Measurements from ENCODE around the gene CD320.
"Not testable (repeated sequence)": the region's sequence is repeated elsewhere in the genome, so short reads cannot be mapped to it uniquely, and the experiment has no call there.

Gene CD320

DNA sequence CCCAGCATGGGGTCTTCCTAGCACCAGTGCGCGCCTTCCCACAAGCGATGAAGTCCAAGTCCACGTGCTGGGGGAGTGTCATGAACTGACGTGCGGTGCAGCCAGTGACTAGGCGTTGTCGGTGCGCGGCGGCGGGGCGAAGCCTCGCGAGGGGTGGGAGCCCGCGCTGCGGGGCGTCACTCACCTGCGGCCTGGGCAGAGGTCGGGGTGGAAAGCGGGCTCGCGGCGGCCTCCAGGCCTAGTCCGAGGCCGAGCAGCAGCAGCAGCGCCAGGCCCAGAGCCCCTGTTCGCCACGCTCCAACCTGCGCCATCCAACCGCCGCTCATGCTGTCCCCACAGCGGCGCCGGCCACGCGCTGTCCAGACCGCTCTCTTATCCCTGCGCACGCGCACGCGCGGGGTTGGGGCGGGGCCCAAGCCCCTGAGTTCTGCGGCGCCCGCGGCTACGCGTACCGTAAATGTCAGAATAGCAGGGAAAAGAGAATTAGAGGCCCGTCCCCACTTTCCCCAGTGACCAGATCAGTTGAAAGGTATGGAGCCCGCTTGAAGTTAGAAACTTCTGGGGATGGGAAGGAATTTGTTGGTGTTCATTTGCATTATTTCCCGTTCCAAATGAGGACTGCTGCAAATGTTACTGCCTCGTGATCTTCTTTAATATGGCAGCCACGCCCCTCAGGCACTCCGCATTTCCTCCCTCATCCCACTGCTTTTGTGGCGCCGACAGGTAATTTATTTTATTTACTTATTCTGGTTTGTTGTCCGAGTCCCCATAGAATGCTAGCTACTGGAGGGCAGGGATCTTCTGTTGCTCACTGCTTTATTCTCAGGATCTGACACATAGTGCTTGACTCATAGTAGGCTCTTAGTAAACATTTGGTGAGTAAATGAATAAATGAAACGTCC is at the start of gene CD320:
CD320 (minus strand) TSS at position 394 of the 902 bp plus-strand sequence; CDS start at position 326, 68 bp downstream.
- peak; percentile 94 for DNase-seq

DNA sequence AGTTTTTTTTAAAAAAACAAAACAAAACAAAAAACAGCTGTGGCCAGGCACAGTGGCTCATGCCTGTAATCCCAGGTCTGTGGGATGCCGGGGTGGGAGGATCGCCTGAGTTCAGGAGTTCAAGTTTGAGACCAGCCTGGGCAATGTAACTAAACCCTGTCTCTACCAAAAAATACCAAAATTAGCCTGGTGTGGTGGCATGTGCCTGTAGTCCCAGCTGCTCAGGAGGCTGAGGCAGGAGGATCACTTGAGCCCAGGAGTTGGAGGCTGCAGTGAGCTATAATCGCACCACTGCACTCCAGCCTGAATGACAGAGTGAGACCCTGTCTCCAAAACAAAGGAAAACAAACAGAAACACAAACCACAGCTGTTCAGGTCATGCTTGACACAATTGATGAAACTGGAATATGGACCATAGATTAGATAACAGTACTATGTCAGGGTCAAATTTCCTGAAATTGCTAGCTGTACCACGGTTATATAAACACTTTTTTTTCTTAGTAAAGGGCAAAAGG is 48.9 kb upstream of the CD320 start:
- DNase-seq, result no peak

DNA sequence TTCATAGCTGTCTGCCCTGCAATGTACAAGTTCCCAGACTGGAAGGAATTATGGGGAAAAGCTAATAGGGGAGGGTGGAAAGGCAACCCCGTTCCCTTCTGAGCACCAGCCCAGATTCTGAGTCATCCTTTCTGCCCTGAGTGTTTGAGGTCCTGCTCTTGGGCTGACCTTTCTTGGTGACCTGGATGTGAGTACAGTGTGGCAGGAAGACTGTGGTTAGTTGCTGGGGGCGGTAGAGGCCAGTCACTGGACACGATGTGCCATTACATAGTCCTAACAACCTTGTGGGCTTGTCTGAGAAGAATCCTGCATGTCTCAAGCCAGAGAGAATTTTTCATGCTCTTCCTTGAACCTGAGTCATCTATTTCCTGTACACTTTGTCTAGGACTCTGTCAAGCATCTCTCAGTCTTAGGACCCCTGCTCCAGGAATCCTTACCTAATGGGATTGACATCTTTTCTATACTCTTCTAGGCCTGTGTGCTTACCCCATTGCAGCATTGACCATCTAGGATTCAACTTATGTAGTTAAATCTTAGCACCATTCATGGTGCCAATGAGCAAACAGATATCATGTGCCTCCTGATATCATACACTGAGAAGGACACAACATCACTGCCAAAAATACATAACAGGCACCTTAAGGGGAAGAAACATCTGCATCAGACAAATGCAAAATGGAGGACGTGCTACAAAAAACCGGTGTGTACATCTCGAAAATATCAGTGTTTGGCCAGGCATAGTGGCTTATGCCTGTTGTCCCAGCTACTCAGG is 47.7 kb upstream of the CD320 start:
- DNase-seq, result no peak

DNA sequence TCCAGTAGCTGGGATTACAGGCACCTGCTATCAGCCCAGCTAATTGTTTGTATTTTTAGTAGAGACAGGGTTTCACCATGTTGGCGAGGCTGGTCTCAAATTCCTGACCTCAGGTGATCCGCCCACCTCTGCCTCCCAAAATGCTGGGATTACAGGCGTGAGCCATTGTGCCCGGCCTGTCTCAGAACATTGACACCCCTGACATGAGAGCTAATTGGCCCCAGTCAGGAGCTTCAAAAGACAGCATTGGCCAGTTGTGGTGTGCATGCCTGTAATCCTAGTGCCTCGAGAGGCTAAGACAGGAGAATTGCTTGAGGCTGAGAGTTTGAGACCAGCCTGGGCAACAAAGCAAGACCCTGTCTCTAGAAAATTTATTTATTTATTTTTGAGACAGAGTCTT is 44.7 kb upstream of the CD320 start:
- DNase-seq, result not testable (repeated sequence)

DNA sequence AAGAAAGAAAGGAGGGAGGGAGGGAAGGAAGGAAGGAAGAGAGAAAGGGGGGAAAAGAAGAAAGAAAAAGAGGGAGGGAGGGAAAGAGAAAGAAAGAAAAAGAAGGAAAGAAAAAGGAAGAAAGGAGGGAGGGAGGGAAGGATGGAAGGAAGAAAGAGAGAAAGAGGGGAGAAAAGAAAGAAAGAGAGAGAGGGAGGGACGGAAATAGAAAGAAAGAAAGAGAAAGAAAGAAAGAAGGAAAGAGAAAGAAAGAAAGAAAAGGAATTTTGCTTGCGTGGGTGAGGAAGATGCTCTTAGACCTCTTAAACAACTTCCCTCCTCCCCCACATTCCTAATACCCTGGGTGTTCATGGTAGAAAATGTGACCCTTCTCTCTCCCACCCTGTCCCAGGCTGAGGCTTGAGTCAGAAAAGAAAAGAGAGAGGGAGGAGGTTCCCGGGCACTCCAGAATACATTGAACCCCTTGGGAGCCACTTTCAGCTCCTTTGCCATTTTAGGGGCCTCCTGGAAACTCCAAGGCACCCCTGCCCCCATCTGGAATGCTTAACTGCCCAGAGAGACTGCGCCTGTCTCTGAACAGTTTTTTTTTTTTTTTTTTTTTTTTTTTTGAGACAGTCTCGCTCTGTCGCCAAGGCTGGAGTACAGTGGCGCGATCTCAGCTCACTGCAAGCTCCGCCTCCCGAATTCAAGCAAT is 44.1 kb upstream of the CD320 start:
- DNase-seq, result no peak

DNA sequence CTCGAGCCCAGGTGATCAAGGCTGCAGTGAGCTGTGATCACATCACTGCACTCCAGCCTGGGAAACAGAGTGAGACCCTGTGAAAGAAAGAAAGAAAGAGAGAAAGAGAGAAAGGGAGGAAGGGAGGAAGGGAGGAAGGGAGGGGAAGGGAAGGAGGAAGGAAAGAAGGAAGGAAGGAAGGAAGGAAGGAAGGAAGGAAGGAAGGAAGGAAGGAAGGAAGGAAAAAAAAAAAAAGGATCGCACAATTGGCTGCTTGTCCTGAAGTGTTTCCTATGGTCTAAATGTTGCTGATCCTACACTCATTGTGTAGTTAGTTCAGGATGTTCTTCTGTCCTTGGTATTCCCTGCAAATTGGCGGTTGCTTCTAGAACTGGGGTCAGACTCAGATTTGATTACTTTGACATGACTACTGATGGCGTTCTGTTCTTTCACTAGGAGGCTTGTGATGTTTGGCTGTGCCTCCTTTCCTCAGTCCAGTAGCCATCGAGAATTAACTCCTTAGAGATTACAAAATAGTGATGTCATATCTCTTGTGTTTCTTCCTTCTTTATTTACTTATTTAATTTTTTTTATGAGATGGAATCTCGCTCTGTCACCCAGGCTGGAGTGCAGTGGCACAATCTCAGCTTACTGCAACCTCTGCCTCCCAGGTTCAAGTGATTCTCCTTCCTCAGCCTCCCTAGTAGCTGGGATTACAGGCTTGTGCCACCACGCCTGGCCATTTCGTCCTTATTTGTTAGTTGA is 41.6 kb upstream of the CD320 start:
- not testable (repeated sequence) for DNase-seq

DNA sequence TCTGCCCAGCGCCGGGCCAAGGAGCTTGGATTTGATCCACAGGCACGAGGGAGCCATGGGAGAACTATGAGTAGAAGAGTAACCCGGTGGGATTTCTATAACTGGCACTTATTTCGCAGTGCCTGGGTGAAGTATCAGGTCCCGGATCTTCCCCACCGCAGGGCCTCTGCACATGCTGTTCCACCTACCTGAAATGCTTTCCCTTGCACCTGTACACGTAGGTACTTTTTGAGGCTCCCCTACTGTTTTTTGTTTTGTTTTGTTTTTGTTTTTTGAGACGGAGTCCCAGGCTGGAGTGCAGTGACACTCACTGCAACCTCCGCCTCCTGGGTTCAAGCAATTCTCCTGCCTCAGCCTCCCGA is 35.3 kb upstream of the CD320 start:
- no peak for DNase-seq

DNA sequence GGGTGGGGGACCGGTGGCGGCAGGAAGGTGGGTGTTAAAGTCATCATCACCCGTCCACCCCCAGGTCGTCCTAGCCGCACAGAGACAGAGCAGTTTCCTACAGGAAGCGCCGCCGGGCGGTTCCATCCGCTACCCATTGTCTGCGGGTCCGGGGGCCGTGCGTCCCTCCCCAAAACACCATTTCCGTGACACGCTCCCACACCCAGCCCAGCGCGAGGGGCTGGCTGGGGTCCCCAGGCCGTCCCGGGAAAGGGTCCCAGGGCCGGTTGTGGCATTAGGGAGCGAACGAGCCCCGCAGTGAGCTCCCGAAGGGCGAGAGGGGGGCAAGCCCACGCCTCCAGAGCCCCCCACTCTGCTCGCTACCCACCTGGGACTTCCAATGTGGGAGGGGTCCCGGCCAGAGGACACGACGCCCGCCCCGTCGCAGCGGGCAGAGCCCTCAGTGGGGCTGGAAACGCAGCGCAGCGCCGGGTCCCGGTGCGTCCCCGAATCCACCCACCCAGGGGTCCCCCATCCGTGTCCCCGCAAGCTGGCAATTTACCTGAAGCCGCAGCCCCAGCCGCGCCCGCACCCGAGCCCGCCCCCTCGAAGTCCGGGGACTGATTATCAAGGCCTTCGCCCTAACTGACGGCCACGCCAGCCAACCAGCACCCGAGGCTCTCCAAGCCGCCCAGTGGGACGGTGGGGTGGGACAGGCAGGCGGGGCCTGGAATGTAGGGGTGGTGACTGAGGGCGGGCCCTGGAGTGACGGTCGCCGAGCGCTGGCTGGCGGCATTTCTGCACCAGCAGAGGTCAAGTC is 34.7 kb upstream of the CD320 start, which contains the start of gene KANK3:
KANK3 (minus strand) TSS at position 579 of the 799 bp plus-strand sequence. CDS start 5,434 bp downstream, outside the sequence.
- DNase-seq, result peak; percentile 22

DNA sequence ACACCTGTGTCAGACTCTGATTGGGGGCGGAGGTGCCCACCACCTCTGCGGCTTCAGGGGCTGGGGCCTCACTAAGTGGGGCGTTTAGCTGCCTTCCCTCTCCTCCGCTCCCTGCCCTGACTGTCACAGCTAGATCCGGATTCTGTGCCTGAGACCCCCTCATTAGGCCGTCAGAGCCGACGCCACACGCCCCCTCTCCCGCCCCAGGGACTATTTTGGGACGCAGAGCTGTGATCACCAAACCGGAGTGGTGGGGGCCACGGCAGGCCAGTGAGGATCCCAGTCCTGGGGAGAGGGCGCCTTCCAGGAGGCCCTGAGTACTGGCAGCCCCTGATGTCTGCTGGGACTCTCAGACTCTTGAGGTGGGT is 34.1 kb upstream of the CD320 start:
- no peak for DNase-seq

DNA sequence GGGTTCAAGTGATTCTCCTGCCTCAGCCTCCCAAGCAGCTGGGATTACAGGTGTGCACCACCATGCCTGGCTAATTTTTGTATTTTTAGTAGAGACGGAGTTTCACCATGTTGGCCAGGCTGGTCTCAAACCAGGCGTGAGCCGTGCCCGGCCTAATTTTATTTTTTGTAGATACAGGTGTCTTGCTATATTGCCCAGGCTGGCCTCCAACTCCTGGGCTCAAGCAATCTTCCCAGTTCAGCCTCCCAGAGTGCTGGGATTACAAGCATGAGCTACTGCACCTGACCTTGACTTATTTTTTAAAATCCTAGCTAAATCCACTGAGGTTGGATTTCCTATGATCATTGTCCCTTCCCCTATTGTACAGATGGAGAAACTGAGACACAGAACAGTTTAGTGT is 33.3 kb upstream of the CD320 start:
- not testable (repeated sequence) for DNase-seq

DNA sequence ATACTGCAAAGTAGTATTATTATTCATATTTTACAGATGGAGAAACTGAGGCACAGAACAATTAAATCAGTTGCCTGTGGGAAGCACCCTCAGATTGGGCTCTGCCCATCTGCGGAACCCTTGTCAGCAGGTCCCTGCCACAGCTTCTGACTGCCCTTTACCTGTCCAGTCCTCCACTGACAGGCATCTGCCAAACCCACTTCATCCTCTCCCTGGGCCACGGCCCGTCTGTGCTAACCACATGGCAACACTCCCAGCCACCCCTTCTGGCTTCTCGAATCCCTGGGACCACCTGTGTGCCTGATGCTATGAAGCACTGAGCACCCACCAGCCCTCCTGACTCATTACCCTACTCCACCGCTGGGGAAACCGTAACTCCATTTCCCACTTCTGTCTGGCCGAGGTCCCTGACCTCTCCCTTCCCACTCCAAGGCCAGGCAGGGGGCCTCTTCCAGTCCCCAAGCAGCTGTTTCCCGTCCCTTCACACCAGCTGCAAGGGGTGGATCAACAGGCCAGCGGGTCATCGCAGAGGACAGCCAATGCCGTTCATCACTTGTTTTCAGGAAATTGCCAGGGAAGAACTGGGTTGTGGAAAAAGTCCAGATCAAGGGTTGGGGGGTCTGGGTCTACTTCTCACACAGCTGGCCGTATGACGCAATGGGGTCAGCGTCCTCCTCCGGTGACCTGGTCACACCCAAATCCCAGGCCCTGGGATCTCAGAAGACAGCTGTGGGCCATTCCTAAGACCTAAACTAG is 32.4 kb upstream of the CD320 start:
- DNase-seq, result no peak

DNA sequence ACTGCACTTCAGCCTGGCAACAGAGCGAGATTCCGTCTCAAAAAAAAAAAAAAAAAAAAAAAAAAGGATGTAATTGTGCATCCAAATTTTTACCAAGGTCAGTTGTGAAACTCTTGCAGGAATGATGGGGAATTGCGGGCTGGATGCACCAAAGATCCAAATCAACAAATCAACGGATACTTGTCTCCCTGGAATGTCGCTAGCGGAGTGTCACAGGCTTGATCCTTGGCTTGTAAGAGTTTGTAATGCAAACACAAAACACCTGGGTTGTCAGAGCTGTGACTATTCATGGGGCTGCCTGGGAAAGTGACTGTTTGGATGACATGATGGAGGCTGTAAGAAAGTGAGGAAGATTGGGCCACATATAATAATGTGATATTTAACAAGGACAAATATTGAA is 30.7 kb upstream of the CD320 start:
- DNase-seq, result no peak

DNA sequence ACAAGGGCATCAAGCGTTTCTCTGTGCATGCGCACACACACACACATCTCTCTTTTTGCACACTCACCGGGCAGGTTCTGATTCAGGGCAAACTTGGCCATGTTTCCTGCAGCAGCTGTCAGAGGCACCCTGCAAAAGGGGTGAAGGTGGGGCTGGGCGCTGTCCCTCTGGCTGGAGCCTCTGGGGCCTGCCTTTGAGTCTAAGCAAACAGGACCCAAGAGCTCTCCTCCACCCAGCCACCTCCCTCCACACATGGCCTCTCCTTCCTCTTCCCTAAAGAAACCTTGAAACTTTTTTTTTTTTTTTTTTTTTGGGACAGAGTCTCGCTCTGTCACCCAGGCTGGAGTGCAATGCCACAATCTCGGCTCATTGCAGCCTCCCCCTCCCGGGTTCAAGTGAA is 29.6 kb upstream of the CD320 start:
- no peak for DNase-seq

DNA sequence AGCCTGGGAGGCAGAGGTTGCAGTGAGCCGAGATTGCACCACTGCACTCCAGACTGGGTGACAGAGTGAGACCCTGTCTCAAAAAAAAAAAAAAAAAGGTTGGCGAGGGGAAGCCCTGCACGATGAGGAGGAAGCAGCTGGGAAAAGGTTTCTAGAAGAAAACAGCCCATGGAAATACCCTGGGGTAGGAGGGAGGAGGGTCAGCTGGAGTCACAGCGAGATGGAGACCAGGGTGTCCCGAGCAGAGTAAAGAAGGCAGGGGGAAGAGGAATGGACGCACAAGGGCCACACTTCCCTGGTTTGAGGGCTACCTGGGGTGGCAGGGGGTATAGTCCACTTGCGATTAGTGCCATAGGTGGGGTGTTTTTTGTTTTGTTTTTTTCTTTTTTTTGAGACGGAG is 28.5 kb upstream of the CD320 start:
- DNase-seq, result no peak

DNA sequence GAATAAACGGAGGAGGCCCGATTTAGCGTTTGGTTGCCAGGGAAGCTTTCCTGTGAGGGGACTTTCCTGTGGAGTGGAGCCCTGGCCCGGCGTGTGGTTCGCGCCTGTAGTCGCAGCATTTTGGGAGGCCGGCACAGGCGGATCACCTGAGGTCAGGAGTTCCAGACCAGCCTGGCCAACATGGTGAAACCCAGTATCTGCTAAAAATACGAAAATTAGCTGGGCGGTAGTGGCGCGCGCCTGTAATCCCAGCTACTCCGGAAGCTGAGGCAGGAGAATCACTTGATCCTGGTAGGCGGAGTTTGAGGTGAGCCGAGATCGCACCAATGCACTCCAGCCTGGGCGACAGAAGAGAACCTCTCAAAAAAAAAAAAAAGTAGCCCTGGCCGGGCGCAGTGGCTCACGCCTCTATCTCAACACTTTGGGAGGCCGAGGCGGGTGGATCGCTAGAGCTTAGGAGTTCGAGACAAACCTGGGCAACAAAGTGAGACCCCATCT is 28.0 kb upstream of the CD320 start:
- DNase-seq, result no peak

DNA sequence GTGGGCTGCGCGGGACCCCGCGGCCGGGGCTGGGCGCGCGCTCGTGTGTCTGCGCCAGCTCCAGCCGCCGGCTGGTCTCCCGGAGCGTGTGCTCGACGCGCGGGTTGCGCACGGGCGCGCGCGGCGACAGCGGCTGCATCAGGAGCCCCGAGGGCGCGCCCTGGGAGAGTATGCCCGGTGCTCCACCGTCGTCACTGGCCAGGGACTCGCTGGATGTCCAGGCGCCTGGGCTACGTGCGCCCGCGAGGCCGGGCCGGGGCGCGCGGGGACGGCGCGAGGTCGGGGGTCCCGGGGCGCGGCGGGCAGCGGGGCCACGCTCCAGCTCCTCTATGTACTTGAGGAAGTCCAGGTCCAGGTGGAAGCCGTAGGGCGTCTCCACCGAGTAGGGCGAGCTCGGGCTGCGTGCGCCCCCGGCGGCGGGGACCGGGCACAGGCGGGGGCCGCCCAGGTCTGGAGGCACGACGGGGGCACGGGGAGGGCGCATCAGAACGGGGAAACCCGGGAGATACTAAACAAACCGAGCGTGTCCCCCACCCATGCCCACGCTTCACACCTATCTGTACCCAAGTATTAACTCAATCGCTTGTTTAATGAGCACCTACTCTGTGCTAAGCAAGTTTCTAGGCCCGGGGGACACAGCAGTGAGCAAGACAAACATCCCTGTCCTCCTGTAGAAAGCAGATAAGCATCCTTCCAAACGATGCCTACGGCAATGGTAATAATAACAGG is 27.3 kb upstream of the CD320 start:
- DNase-seq, result no peak

DNA sequence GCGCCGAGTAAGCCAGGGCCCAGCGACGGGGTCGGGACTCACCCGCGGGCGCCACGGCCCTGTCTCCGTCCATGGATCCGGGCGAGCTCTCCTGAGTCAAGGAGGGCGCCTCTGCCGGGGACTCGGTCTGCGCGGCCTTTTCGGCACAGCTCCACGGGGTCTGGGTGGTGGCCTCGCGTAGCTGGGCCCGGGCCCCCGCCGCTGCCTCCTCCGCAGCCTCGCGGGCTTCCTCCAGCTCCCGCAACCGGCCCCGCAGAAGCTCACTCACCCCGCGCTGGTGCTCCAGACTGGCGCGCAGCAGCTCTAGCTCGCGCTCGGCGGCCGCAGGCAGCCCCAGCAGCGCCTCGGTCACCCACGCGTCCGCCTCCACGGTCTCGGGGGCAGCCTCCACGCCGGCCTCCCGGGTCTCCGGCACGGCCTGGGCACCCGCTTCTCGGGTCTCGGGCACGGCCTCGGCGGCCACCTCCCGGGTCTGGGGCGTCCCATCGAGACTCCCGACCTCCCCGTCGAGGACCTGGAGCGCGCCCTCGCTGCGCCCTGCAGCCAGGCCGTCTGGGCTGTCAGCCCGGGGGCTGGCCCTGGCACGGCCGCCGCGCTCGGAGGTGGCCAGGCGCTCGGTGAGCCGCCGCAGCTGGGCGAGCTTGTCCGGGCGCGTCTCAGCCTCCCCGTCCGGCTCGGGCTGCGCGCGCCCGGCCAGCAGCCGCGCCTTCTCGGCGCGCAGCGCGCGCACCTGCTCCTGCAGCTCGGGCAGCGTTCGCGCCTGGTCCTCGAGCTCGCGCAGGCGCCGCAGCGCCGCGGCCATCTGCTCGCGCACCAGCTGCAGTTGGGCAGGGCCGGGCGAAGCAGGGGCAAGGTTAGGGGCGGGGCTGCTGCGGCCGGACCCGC is 26.5 kb upstream of the CD320 start:
- DNase-seq, result peak; percentile 33

DNA sequence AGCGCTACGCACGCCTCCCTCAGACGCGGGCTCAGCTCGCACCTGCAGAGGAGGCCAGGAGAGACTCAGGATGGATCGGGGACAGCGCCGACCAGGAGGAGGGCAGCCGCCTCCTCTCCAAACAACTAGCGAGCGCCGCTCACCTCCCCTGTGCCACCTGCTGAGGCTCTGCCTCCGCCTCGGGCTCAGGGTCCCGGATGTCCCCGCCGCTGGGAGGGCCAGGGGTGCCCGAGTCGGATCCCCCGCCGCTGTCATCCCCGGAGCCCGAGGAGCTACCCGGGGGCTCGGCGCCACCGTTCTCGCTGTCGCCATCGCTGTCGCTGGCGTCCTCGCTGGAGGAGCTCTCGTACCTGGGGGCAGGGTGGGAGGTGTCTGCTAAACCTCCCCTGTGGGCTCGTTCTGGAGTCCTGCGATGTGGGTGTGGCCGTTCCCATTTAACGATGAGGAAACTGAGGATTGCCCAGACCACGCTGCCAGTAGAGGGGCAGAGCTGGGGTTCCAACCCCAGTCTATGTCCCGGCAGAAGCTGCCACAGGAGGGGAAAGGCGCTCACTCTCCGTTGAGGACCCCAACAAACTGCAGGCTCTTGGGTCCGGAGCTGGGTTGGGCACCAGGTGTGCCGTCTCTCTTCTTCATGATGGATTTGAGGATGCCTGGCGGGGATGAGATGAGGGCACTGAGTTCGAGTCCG is 25.8 kb upstream of the CD320 start:
- DNase-seq, result no peak

All from NCI-H1092 treated with DMSO at 0.1 percent for 48 hours (cell line).